Tibial nerve (tissue), 4 donors: ENCODE data around the gene HAGHL. TPM values are rescaled to one million over a fixed set of nuclear protein-coding genes. Genes with fewer than 3 reads are reported as not detected.

Experiments
- DNase-seq, 2 donors: peaks; one replicate each; pipeline ENCODE4 v3.0.0-alpha.2; 2019; ENCODE audit warnings: low spot score in 2 of 2
- H3K27ac ChIP-seq, 4 donors: fragments of 200-600 bp; sonication (generic) in 3 of 4; one replicate each; pipeline ENCODE4 v1.5.1; 2017 to 2019; ENCODE audit warnings: mild to moderate bottlenecking in 1 of 4
- H3K27me3 ChIP-seq, 2 donors: fragments of 200-600 bp; sonication (generic) in 1 of 2; one replicate each; pipeline versions ENCODE4 v1.5.1 to v1.6.0; 2017 to 2019
- H3K36me3 ChIP-seq, 3 donors: fragments of 200-600 bp; sonication (generic); one replicate each; pipeline ENCODE4 v1.5.1; 2018 to 2019
- H3K4me1 ChIP-seq, 4 donors: fragments of 200-600 bp; sonication (generic) in 3 of 4; one replicate each; pipeline ENCODE4 v1.5.1; 2017 to 2019
- H3K4me3 ChIP-seq, 4 donors: fragments of 200-600 bp; sonication (generic) in 3 of 4; one replicate each; pipeline ENCODE4 v1.5.1; 2017 to 2019; ENCODE audit warnings: mild to moderate bottlenecking in 1 of 4, moderate library complexity in 1 of 4
- H3K9me3 ChIP-seq, 4 donors: fragments of 200-600 bp; sonication (generic) in 3 of 4; one replicate each; pipeline ENCODE4 v1.5.1; 2017 to 2019
- CTCF ChIP-seq, 5 experiments: fragments of 200-600 bp in 3 of 5; fragments of 450-650 bp in 2 of 5; sonication (generic) in 3 of 5; IDR thresholded peaks; one replicate each; pipeline ENCODE4 v1.5.1; 2016 to 2019; ENCODE audit warnings: antibody characterized with exemption in 5 of 5, mild to moderate bottlenecking in 3 of 5, moderate library complexity in 2 of 5
- EP300 ChIP-seq, 2 donors: sonication (generic); formaldehyde crosslinking; IDR thresholded peaks; one replicate each; pipeline ENCODE4 v1.6.1; 2017; ENCODE audit warnings: antibody characterized with exemption in 2 of 2, mild to moderate bottlenecking in 1 of 2
- POLR2A ChIP-seq, 2 donors: fragments of 450-650 bp; IDR thresholded peaks; one replicate each; pipeline ENCODE4 v1.6.1; 2017; ENCODE audit warnings: antibody characterized with exemption in 2 of 2, mild to moderate bottlenecking in 2 of 2, moderate library complexity in 2 of 2
- WGBS, 2 donors: methylation state at CpG; one replicate each; pipeline ENCODE4 v1.1.5; 2018; 5-methylcytosine and 5-hydroxymethylcytosine counted together
- total RNA-seq, 4 donors: library from RNA; depleted of rRNA; stranded (reverse); fragments of >200 nt; gene quantifications; one replicate each; pipeline ENCODE4 v1.1.0, GENCODE V29; 2016

The HAGHL gene
- total RNA-seq, 4 donors from 2014 or later, result 3.5 to 18.0 (median 6.3) TPM

- H3K27ac ChIP-seq, result no peak overlapping the region
- WGBS, 2 donors, result 63 to 71% methylated on average over 10 of the region's 10 CpGs
- DNase-seq, result no peak
- peaks cover 0 to 14% (median 0%) of the 10 kb centered on the region in 3 donors for H3K36me3 ChIP-seq
- H3K4me1 ChIP-seq, result peaks cover 0 to 52% (median 27%) of the 10 kb centered on the region in 4 donors
- H3K9me3 ChIP-seq, result no peaks in the 10 kb centered on the region
- H3K27me3 ChIP-seq, result peaks cover 0 to 54% of the 10 kb centered on the region in 2 donors
- no peak overlapping the region for H3K4me3 ChIP-seq
- TF ChIP-seq POLR2A (IDR thresholded peaks at IDR 0.05) (no peak), CTCF (IDR thresholded peaks at IDR 0.05) (no peak), EP300 (IDR thresholded peaks at IDR 0.05) (no peak)
These were observed 34.4 kb upstream of the HAGHL start for GRCh38 chr16:692356-693108.

GRCh38 chr16:693364-693763 lies 33.5 kb upstream of the HAGHL start:
- Histone ChIP-seq H3K9me3 (no peaks in the 10 kb centered on the region), H3K4me3 (no peak overlapping the region), H3K36me3 (peaks cover 0 to 8% (median 0%) of the 10 kb centered on the region in 3 donors), H3K27me3 (peaks cover 0 to 56% of the 10 kb centered on the region in 2 donors), H3K27ac (no peak overlapping the region), H3K4me1 (peaks cover 0 to 46% (median 27%) of the 10 kb centered on the region in 4 donors)
- TF ChIP-seq EP300 (IDR thresholded peaks at IDR 0.05) (no peak), CTCF (IDR thresholded peaks at IDR 0.05) (no peak), POLR2A (IDR thresholded peaks at IDR 0.05) (no peak)
- DNase-seq, result no peak
- 29 to 48% methylated on average over 18 to 20 of the region's 22 CpGs for WGBS, 2 donors

- DNase-seq, result no peak
- H3K9me3 ChIP-seq, result no peaks in the 10 kb centered on the region
- no peak overlapping the region for H3K4me3 ChIP-seq
- H3K27me3 ChIP-seq, result peaks cover 0 to 58% of the 10 kb centered on the region in 2 donors
- TF ChIP-seq POLR2A (IDR thresholded peaks at IDR 0.05), result no peak
- TF ChIP-seq CTCF (IDR thresholded peaks at IDR 0.05), result no peak
- TF ChIP-seq EP300 (IDR thresholded peaks at IDR 0.05), result no peak
- H3K27ac ChIP-seq, result no peak overlapping the region
- WGBS, 2 donors, result 3% methylated on average over 20 to 30 of the region's 37 CpGs
- peaks cover 0 to 42% (median 25%) of the 10 kb centered on the region in 4 donors for H3K4me1 ChIP-seq
- peaks cover 0 to 8% (median 0%) of the 10 kb centered on the region in 3 donors for H3K36me3 ChIP-seq
These were observed 33.1 kb upstream of the HAGHL start for GRCh38 chr16:693766-694165.

GRCh38 chr16:694187-694862 lies 32.6 kb upstream of the HAGHL start:
- peak overlapping the region in 1 of 4 donors; percentile 27 for H3K4me3 ChIP-seq
- peaks cover 0 to 64% of the 10 kb centered on the region in 2 donors for H3K27me3 ChIP-seq
- WGBS, 2 donors, result 2 to 3% methylated on average over 16 to 28 of the region's 64 CpGs

More at GRCh38 chr16:694187-694862, 32.6 kb upstream of the HAGHL start:
- Histone ChIP-seq H3K9me3 (no peaks in the 10 kb centered on the region), H3K27ac (no peak overlapping the region), H3K36me3 (peaks cover 0 to 8% (median 0%) of the 10 kb centered on the region in 3 donors), H3K4me1 (peaks cover 0 to 36% (median 20%) of the 10 kb centered on the region in 4 donors)
- TF ChIP-seq CTCF (IDR thresholded peaks at IDR 0.05), result no peak
- no peak for TF ChIP-seq POLR2A (IDR thresholded peaks at IDR 0.05)
- TF ChIP-seq EP300 (IDR thresholded peaks at IDR 0.05), result no peak
- no peak for DNase-seq
